Fibroblast of pulmonary artery (primary cell): ENCODE data around the gene CBLB.

Experiments
- DNase-seq: peaks from one replicate; pipeline ENCODE4 v3.0.0-alpha.2; 2010; ENCODE audit warnings: low read depth
- H3K4me3 ChIP-seq: replicated peaks from 2 replicates; pipeline ENCODE4 v1.5.1; 2011; ENCODE audit warnings: low read depth, mild to moderate bottlenecking, control low read depth, low read length, moderate library complexity
- CTCF ChIP-seq: IDR thresholded peaks from 2 replicates; pipeline ENCODE4 v1.5.1; 2011; ENCODE audit warnings: mild to moderate bottlenecking, control low read depth, low read length, inconsistent platforms; ENCODE audit errors: missing control alignments

The CBLB gene

GRCh38 chr3:105843994-105844393 lies 24.8 kb downstream of the CBLB start:
- no peak for TF ChIP-seq CTCF
- no peak for DNase-seq
- no peak overlapping the region for H3K4me3 ChIP-seq

GRCh38 chr3:105842943-105843342 lies 25.9 kb downstream of the CBLB start:
- no peak overlapping the region for H3K4me3 ChIP-seq
- no peak for TF ChIP-seq CTCF
- no peak for DNase-seq

GRCh38 chr3:105842449-105842848 lies 26.4 kb downstream of the CBLB start:
- H3K4me3 ChIP-seq: no peak overlapping the region
- TF ChIP-seq CTCF: no peak
- no peak for DNase-seq

GRCh38 chr3:105837947-105838346 lies 30.9 kb downstream of the CBLB start:
- H3K4me3 ChIP-seq: no peak overlapping the region
- DNase-seq: no peak
- no peak for TF ChIP-seq CTCF

- DNase-seq: no peak
- no peak overlapping the region for H3K4me3 ChIP-seq
- TF ChIP-seq CTCF: no peak
Observed at GRCh38 chr3:105837143-105837740, 31.6 kb downstream of the CBLB start.

- peak; percentile 80 for DNase-seq
- no peak for TF ChIP-seq CTCF
- no peak overlapping the region for H3K4me3 ChIP-seq
Observed at GRCh38 chr3:105836533-105836932, 32.3 kb downstream of the CBLB start.

- no peak for DNase-seq
- H3K4me3 ChIP-seq: no peak overlapping the region
- TF ChIP-seq CTCF: no peak
Observed at GRCh38 chr3:105835606-105836005, 33.2 kb downstream of the CBLB start.
